Vagina (tissue), 2 donors: ENCODE measurements around the gene PTPN21. TPM values are rescaled to one million over a fixed set of nuclear protein-coding genes. Genes with fewer than 3 reads are reported as not detected.

ENCODE experiments used
- DNase-seq, 2 donors: peaks; one replicate each; pipeline ENCODE4 v3.0.0-alpha.2; 2017; ENCODE audit errors: extremely low spot score in 2 of 2
- H3K27ac ChIP-seq: fragments of 200-600 bp; sonication (generic); one replicate; pipeline ENCODE4 v1.5.1; 2019
- H3K27me3 ChIP-seq: fragments of 200-600 bp; sonication (generic); one replicate; pipeline ENCODE4 v1.5.1; 2019
- H3K36me3 ChIP-seq, 2 donors: fragments of 200-600 bp; sonication (generic); one replicate each; pipeline ENCODE4 v1.5.1; 2017 to 2019
- H3K4me1 ChIP-seq: fragments of 200-600 bp; sonication (generic); one replicate; pipeline ENCODE4 v1.5.1; 2019
- H3K4me3 ChIP-seq, 2 donors: fragments of 200-600 bp; sonication (generic); 1 replicate in 1 of 2; 2 replicates in 1 of 2; pipeline ENCODE4 v1.5.1; 2016 to 2019
- H3K9me3 ChIP-seq: fragments of 200-600 bp; sonication (generic); one replicate; pipeline ENCODE4 v1.5.1; 2019
- POLR2A ChIP-seq, 2 donors: fragments of 450-650 bp; IDR thresholded peaks; one replicate each; pipeline ENCODE4 v1.6.1; 2017; ENCODE audit warnings: antibody characterized with exemption in 2 of 2, mild to moderate bottlenecking in 2 of 2, moderate library complexity in 2 of 2
- POLR2AphosphoS5 ChIP-seq, 2 donors: sonication (generic); formaldehyde crosslinking; IDR thresholded peaks; one replicate each; pipeline ENCODE4 v1.9.0; 2017; ENCODE audit warnings: antibody characterized with exemption in 2 of 2, mild to moderate bottlenecking in 2 of 2, low read depth in 1 of 2; ENCODE audit not compliant: insufficient read depth in 1 of 2
- intact Hi-C: fragments of 100-400 bp; cut with DNase I; formaldehyde crosslinking; loops from one replicate; pipeline ENCODE4 v1.15.1; 2023
- total RNA-seq: library from RNA; depleted of rRNA; stranded (reverse); fragments of >200 nt; gene quantifications from one replicate; pipeline ENCODE4 v1.2.3, GENCODE V29; 2016
- TF ChIP-seq, protein P1 (sequence below), 3 experiments: fragments of 450-650 bp in 2 of 3; fragments of 200-600 bp in 1 of 3; sonication (generic) in 1 of 3; IDR thresholded peaks; one replicate each; pipeline ENCODE4 v1.5.1; 2017 to 2019; ENCODE audit warnings: antibody characterized with exemption in 3 of 3, mild to moderate bottlenecking in 2 of 3, moderate library complexity in 2 of 3

Gene PTPN21
- total RNA-seq, 1 donor from 2014 or later = 15.2 TPM

DNA sequence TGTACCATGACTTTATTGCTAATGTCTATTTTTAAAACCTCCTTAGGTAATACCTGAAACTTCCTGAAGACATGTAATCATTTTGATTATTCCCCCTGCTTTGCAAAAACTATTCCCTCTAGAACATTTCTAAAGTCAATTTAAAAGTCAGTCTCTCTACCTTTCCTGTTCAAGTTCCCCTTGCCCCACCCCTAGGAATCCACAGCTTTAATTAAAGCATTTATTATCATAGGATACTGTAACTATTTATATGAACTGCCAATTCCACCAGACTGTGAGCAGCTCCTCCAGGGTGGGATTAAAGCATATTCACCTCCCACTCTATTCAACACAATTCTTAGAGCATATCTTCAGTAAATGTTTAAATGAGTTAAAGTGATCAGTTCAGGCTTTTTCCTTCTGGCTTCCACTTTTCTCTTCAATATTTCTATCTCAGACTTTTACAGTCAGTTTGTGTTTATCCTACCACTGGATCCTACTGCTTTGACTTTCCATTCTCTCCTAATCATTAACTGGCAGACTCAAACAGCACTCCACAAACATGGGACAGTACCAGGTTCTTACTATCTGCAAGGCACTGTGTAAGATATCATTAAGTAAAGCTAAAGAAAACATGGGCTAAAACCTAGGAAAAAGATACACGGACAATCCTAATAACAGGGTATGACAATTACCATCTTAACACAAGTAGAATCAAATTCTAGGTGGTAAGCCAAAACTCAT lies 39.1 kb downstream of the PTPN21 start:
- Histone ChIP-seq H3K36me3 (peaks cover 0 to 4% of the 10 kb centered on the region in 2 donors), H3K4me1 (no peaks in the 10 kb centered on the region)
- intact Hi-C loops = no loop called here

DNA sequence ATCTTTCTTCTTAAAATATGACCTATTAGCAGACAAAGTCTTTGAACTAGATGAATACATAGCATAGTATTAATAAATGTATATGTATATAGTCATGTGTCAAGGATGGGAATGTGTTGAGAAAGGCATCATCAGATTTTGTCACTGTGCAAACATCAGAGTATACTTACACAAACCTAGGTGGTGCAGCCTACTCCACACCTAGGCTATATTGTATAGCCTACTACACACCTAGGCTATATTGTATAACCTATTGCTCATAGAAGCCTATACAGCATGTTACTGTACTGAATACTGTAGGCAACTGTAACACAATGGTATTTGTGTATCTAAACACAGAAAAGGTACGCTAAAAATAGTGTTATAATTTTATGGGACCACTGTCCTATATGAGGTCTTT lies 47.6 kb downstream of the PTPN21 start:
- no peak overlapping the region for H3K27ac ChIP-seq
- no peak for DNase-seq
- no peaks in the 10 kb centered on the region for H3K4me1 ChIP-seq
- H3K27me3 ChIP-seq = no peaks in the 10 kb centered on the region
- TF ChIP-seq POLR2A (IDR thresholded peaks at IDR 0.05) (no peak), POLR2AphosphoS5 (IDR thresholded peaks at IDR 0.05; ENCODE audit: insufficient read depth in 1 of 2, low read depth in 1 of 2) (no peak)
- TF ChIP-seq, protein P1, sequence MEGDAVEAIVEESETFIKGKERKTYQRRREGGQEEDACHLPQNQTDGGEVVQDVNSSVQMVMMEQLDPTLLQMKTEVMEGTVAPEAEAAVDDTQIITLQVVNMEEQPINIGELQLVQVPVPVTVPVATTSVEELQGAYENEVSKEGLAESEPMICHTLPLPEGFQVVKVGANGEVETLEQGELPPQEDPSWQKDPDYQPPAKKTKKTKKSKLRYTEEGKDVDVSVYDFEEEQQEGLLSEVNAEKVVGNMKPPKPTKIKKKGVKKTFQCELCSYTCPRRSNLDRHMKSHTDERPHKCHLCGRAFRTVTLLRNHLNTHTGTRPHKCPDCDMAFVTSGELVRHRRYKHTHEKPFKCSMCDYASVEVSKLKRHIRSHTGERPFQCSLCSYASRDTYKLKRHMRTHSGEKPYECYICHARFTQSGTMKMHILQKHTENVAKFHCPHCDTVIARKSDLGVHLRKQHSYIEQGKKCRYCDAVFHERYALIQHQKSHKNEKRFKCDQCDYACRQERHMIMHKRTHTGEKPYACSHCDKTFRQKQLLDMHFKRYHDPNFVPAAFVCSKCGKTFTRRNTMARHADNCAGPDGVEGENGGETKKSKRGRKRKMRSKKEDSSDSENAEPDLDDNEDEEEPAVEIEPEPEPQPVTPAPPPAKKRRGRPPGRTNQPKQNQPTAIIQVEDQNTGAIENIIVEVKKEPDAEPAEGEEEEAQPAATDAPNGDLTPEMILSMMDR (IDR thresholded peaks at IDR 0.05) = no peak
- intact Hi-C loops = no loop called here
- H3K9me3 ChIP-seq = no peaks in the 10 kb centered on the region
- H3K36me3 ChIP-seq = peaks cover 0 to 20% of the 10 kb centered on the region in 2 donors
- H3K4me3 ChIP-seq = no peak overlapping the region

More for the DNA sequence above, 39.1 kb downstream of the PTPN21 start:
- Histone ChIP-seq H3K27me3 (no peaks in the 10 kb centered on the region), H3K27ac (no peak overlapping the region), H3K9me3 (no peaks in the 10 kb centered on the region), H3K4me3 (no peak overlapping the region)
- TF ChIP-seq POLR2A (IDR thresholded peaks at IDR 0.05) = no peak
- TF ChIP-seq POLR2AphosphoS5 (IDR thresholded peaks at IDR 0.05; ENCODE audit: insufficient read depth in 1 of 2, low read depth in 1 of 2) = no peak
- TF ChIP-seq, protein P1 (IDR thresholded peaks at IDR 0.05) = no peak
- DNase-seq = no peak

DNA sequence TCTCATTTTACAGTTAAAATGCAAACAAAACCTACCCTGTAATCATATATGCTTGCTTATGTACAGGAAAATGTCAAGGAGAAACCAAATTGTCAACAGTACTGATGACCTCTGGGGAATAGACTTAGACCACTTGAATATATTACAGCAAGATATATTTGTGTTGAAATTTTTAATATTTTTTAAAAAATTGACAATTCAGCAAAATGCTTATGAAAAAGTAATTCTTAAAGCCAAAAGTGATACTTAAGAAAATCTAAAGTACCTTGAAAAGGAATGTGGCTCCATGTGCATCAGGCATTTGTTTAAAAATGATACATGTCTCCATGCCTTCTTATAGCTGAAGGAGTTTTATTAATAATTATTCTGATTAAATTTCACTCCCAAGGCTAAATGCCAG lies 49.2 kb downstream of the PTPN21 start:
- Histone ChIP-seq H3K9me3 (no peaks in the 10 kb centered on the region), H3K4me1 (no peaks in the 10 kb centered on the region), H3K4me3 (no peak overlapping the region), H3K27me3 (no peaks in the 10 kb centered on the region), H3K27ac (no peak overlapping the region), H3K36me3 (peaks cover 0 to 22% of the 10 kb centered on the region in 2 donors)
- no peak for DNase-seq
- intact Hi-C loops = no loop called here
- TF ChIP-seq POLR2A (IDR thresholded peaks at IDR 0.05) (no peak), POLR2AphosphoS5 (IDR thresholded peaks at IDR 0.05; ENCODE audit: insufficient read depth in 1 of 2, low read depth in 1 of 2) (no peak)
- TF ChIP-seq, protein P1 (IDR thresholded peaks at IDR 0.05) = no peak

DNA sequence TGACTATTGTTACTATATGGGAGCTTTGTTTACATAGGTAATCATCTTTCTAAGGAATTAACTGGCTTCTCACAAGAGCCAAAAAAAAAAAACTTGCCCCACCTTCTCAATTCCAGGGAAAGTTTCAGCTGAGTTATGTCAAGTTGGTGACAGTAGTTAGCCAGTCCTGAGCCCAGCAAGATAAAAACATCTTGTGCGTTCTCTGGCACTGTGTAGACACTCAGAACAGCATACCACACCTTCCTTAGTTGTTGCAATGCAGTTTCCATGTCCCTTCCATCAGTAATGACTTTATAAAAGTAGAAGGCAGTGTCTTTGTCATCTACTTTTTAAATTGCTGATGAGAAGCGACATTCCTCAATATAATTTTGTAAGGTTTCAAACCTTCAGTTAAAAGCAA lies 50.2 kb downstream of the PTPN21 start:
- Histone ChIP-seq H3K36me3 (peaks cover 0 to 27% of the 10 kb centered on the region in 2 donors), H3K9me3 (no peaks in the 10 kb centered on the region), H3K4me3 (no peak overlapping the region), H3K27ac (no peak overlapping the region), H3K4me1 (no peaks in the 10 kb centered on the region), H3K27me3 (no peaks in the 10 kb centered on the region)
- DNase-seq = no peak
- intact Hi-C loops = no loop called here
- TF ChIP-seq POLR2A (IDR thresholded peaks at IDR 0.05) (no peak), POLR2AphosphoS5 (IDR thresholded peaks at IDR 0.05; ENCODE audit: insufficient read depth in 1 of 2, low read depth in 1 of 2) (no peak)
- TF ChIP-seq, protein P1 (IDR thresholded peaks at IDR 0.05) = no peak

GRCh38 chr14:88503754-88504406 lies 50.9 kb downstream of the PTPN21 start:
- TF ChIP-seq POLR2A (IDR thresholded peaks at IDR 0.05) (no peak), POLR2AphosphoS5 (IDR thresholded peaks at IDR 0.05; ENCODE audit: insufficient read depth in 1 of 2, low read depth in 1 of 2) (no peak)
- TF ChIP-seq, protein P1 (IDR thresholded peaks at IDR 0.05) = no peak
- H3K4me1 ChIP-seq = no peaks in the 10 kb centered on the region
- DNase-seq = no peak

More at GRCh38 chr14:88503754-88504406, 50.9 kb downstream of the PTPN21 start:
- H3K27me3 ChIP-seq = no peaks in the 10 kb centered on the region
- no peaks in the 10 kb centered on the region for H3K9me3 ChIP-seq
- H3K27ac ChIP-seq = no peak overlapping the region
- peaks cover 0 to 34% of the 10 kb centered on the region in 2 donors for H3K36me3 ChIP-seq
- H3K4me3 ChIP-seq = no peak overlapping the region
- intact Hi-C loops = no loop called here
